Measurements from ENCODE around the gene TMEM203.

The TMEM203 gene

GRCh38 chr9:137163365-137163715 lies 42.1 kb downstream of the TMEM203 start:
- no peak for DNase-seq

- no peak for DNase-seq
Measured at GRCh38 chr9:137162505-137163364, 42.7 kb downstream of the TMEM203 start.

DNA sequence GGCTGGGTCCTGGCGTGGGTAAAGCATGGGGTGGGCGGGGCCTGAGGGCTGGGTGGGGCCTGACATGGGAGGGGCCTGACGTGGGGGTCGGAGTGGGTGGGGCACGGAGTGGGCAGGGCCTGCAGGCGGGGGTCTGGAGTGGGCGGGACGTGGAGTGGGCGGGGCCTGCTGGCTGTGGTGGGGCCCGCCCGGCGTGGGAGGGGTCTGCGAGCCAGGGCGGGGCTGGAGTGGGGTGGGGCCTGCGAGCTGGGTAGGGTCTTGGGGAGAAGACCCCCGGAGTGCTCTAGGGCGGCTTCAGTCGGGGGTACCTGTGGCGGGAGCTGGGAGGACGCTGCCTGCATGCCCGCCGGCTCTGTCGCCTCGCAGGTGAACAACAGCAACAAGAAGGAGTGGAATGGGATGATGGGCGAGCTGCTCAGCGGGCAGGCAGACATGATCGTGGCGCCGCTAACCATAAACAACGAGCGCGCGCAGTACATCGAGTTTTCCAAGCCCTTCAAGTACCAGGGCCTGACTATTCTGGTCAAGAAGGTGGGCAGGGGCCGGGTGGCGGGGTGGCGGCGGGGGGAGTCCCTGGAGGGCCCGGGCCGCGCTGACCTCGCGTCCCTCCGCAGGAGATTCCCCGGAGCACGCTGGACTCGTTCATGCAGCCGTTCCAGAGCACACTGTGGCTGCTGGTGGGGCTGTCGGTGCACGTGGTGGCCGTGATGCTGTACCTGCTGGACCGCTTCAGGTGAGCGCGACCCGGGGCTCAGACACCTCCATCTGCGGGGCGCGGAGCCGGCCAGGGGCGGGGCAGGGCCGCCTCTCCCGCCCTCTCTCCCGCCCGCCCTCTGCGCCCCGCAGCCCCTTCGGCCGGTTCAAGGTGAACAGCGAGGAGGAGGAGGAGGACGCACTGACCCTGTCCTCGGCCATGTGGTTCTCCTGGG lies 43.6 kb downstream of the TMEM203 start:
- no peak for DNase-seq

GRCh38 chr9:137160716-137161557 lies 44.5 kb downstream of the TMEM203 start:
- no peak for DNase-seq

DNA sequence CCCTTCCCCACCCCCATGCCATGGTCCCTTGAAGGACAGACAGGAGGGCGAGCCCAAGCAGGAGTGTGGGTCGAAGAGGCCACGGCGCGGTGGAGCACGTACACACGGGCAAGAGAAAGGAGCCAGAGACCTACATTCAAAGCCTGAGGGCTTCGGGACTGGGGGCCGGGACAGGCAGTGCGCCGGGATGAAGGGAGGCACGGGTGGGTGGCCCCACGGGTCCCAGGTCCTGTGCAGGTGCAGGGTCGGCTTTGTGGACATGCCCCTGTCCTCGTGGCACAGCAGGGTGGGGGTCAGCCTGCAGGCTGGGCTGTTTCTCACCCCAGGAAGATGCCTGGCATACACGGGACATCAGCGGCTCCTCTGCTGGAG lies 45.4 kb downstream of the TMEM203 start:
- DNase-seq: no peak

DNA sequence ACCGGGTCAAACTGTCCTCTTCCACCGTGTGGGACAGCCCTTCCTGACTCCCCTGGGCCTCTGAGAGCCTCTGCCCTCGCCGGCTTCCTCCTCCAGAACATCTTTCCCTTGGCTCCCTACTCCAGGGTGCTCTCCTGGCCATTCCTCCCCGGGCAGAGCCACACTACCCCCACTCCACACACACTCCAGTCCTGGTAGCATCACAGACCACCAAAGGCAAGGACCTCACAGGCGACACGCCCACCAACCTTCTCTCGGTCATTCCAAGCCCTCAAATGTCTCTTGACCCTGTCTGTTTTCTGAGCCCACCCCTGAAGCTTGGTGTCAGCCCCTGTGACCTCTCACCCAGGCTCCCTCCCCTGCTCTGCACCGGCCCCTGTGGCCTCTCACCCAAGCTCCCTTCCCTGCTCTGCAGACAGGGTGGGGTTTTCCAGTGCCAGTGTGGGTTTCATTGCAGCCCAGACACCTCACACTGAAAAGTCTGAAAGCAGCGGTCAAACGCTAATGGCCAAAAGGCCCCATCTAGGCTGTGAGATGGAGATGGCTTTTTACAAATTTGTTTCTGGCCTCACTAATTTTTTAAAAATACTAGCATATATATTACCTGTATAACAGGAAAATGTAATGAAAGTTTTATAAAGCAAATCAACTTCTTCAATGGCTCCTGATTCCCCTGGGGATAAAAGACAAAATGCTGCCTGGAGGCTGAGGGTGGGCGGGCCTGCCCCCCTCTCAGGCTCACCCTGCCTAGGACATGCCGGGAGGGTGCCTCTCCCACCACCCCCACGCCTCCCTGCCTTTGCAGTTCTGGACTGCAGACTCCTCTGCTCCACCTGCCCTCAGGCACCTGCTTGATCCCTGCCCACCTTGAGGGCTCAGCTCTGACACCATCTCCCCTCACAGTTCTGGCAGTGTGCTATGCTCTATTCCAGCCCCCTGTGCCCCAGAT lies 46.1 kb downstream of the TMEM203 start:
- no peak for DNase-seq

DNA sequence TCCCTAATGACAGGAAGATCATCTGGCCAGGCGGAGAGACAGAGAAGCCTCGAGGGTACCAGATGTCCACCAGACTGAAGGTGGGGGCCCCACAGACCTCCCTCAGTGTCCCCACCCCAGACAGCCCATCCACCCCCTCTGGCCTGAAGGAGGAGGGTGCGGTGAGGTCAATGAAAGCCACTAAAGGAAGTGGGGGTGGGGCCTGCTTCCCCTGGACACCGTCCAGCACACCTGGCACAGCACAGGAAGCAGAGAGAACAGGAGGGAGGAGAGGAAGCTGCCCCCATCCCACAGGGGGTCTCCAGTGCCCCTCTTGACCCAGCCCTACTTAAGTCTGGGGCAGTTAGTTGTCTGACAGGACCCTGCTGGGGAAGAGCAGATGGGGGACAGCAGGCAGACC lies 46.8 kb downstream of the TMEM203 start:
- DNase-seq: no peak

DNA sequence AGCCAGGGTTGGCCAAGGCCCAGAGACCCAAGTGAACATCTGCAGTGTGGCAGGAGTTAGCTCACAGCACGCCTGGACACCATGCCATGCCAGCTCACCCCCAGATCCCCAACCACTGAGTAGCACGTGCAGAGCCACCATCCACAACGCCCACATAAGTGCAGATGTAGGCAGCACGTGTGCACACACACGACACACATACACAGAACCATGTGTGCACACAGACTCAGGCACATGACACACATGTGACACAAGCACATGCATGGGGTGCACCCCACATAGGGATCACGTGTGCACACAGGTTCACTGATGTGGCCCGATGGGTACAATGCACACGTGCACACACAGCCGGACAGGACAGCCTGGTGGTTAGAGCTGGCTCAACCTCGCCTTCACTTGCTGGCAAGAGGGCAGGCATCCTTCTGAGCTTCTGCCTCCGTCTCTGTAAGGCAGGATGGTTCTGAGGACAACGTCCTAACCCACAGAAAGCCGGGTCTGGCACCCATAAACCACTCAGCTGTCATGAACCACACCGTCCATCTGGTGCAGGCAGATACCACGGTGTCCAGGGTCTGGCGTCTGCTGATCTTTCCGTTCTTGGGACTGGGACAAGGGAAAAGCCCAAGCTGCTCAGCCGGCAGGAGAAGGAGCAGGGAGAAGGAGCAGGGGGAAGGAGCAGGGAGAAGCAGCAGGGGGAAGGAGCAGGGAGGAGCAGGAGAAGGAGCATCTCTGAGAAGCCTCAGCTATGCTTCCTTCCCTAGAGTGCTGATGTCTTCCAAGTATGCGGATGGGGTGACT lies 47.6 kb downstream of the TMEM203 start:
- no peak for DNase-seq

DNA sequence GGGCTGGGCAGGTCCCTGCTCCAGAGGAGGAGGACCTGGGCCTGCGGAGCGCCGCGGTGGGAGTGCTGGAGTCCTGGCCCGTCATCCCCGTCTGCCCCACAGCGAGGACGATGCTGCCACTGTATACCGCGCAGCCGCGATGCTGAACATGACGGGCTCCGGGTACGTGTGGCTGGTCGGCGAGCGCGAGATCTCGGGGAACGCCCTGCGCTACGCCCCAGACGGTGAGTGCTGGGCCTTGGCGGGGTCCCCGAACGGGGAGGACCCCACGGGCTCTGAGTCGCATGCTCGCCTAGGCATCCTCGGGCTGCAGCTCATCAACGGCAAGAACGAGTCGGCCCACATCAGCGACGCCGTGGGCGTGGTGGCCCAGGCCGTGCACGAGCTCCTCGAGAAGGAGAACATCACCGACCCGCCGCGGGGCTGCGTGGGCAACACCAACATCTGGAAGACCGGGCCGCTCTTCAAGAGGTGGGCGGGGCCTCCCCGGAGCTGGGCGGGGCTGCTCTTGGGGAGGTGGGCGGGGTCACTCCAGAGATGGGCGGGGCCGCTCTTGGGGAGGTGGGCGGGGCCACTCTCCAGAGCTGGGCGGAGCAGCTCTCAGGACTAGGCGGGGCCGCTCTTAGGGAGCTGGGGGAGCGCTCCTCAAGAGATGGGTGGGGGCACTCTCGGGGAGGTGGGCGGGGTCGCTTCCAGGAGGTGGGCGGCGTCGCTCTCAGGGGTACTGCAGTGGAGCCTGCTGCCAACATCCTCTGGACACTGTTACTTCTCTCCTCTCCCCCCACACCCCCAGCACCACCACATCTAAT lies 48.7 kb downstream of the TMEM203 start:
- DNase-seq: no peak

Measured in NCI-H446 (cell line).